C4-2B (cell line): ENCODE results near the gene SLC6A13.

Source experiments
- CTCF ChIP-seq: fragments of 450-650 bp; conservative IDR thresholded peaks from 2 replicates; pipeline ENCODE4 v1.5.1; 2017; ENCODE audit warnings: mild to moderate bottlenecking
- ZFX ChIP-seq: fragments of 450-650 bp; IDR thresholded peaks from 2 replicates; pipeline ENCODE4 v1.6.1; 2017

GRCh38 chr12:171276-171675 is 91.4 kb downstream of the SLC6A13 start:
- TF ChIP-seq CTCF = no peak
- TF ChIP-seq ZFX = no peak
